HEK293 (cell line): Measurements from ENCODE around the gene TGFBRAP1.

Experiments used
- CTCF ChIA-PET: fragments of 350-600 bp; formaldehyde crosslinking; extraction: SDS; loops from one replicate; lab custom pipeline; 2021; ENCODE audit warnings: antibody characterized with exemption; lab: Yijun Ruan, JAX
- POLR2A ChIA-PET: fragments of 300-600 bp; formaldehyde crosslinking; extraction: SDS; loops from one replicate; lab custom pipeline; 2020; ENCODE audit warnings: antibody characterized with exemption, inconsistent platforms; lab: Yijun Ruan, JAX
- H3K27ac ChIP-seq: fragments of 200-500 bp; sonication (Bioruptor generic); 2 replicates; pipeline ENCODE4 v1.5.1; 2014; ENCODE audit warnings: low read depth, low read length, control low read depth, inconsistent platforms; ENCODE audit errors: extremely low read depth
- H3K36me3 ChIP-seq, 2 experiments: fragments of 200-500 bp in 1 of 2; sonication (Bioruptor generic) in 1 of 2; 1 replicate in 1 of 2; 2 replicates in 1 of 2; pipeline ENCODE4 v1.5.1; 2014 to 2017; ENCODE audit warnings: inconsistent platforms in 2 of 2, low read length in 2 of 2; ENCODE audit not compliant: control insufficient read depth in 2 of 2, insufficient read depth in 1 of 2
- H3K4me1 ChIP-seq: fragments of 200-500 bp; sonication (Bioruptor generic); 2 replicates; pipeline ENCODE4 v1.5.1; 2014; ENCODE audit warnings: mild to moderate bottlenecking, low read length, inconsistent platforms; ENCODE audit not compliant: control insufficient read depth, insufficient read depth
- H3K4me3 ChIP-seq: 2 replicates; pipeline ENCODE4 v1.5.1; 2011; ENCODE audit warnings: low read depth, mild to moderate bottlenecking, control low read depth, low read length, moderate library complexity
- H3K9me3 ChIP-seq: fragments of 200-500 bp; sonication (Bioruptor generic); 2 replicates; pipeline ENCODE4 v1.5.1; 2014; ENCODE audit warnings: low read depth, low read length, inconsistent platforms; ENCODE audit not compliant: control insufficient read depth, insufficient read depth
- SCRT1 ChIP-seq: fragments of 450-650 bp; formaldehyde crosslinking; IDR thresholded peaks from 2 replicates; pipeline ENCODE4 v1.5.1; 2016; ENCODE audit warnings: missing biosample characterization, missing genetic modification characterization, borderline replicate concordance
- TRIM28 ChIP-seq: IDR thresholded peaks from 2 replicates; pipeline ENCODE4 v1.6.1; 2011; ENCODE audit warnings: low read length, control low read depth, borderline replicate concordance
- ZBTB8A ChIP-seq: fragments of 450-650 bp; formaldehyde crosslinking; IDR thresholded peaks from 2 replicates; pipeline ENCODE4 v1.5.1; 2016; ENCODE audit warnings: missing biosample characterization, missing genetic modification characterization
- ZFHX2 ChIP-seq: fragments of 450-650 bp; formaldehyde crosslinking; conservative IDR thresholded peaks from 2 replicates; pipeline ENCODE4 v1.5.1; 2016; ENCODE audit warnings: missing biosample characterization, missing genetic modification characterization
- ZNF19 ChIP-seq: fragments of 450-650 bp; formaldehyde crosslinking; IDR thresholded peaks from 2 replicates; pipeline ENCODE4; 2016; ENCODE audit warnings: missing biosample characterization, missing genetic modification characterization, low read depth
- ZNF324 ChIP-seq: fragments of 450-650 bp; formaldehyde crosslinking; IDR thresholded peaks from 2 replicates; pipeline ENCODE4 v1.5.1; 2016; ENCODE audit warnings: missing biosample characterization, missing genetic modification characterization
- ZNF354C ChIP-seq: fragments of 450-650 bp; formaldehyde crosslinking; IDR thresholded peaks from 2 replicates; pipeline ENCODE4 v1.5.1; 2016; ENCODE audit warnings: missing biosample characterization, missing genetic modification characterization, low read depth, borderline replicate concordance
- ZNF510 ChIP-seq: fragments of 450-650 bp; formaldehyde crosslinking; IDR thresholded peaks from 2 replicates; pipeline ENCODE4 v1.5.1; 2018; ENCODE audit warnings: mild to moderate bottlenecking, missing genetic modification characterization, missing biosample characterization; ENCODE audit not compliant: insufficient replicate concordance
- ZNF558 ChIP-seq: fragments of 450-650 bp; formaldehyde crosslinking; IDR thresholded peaks from 2 replicates; pipeline ENCODE4 v1.5.1; 2016; ENCODE audit warnings: missing biosample characterization, missing genetic modification characterization
- ZNF596 ChIP-seq: fragments of 450-650 bp; IDR thresholded peaks from 2 replicates; pipeline ENCODE4 v1.5.0; 2018; ENCODE audit warnings: missing biosample characterization, mild to moderate bottlenecking, missing genetic modification characterization, moderate library complexity
- ZNF654 ChIP-seq: fragments of 450-650 bp; formaldehyde crosslinking; IDR thresholded peaks from 2 replicates; pipeline ENCODE4 v1.5.1; 2016; ENCODE audit warnings: low read depth, missing biosample characterization, missing genetic modification characterization
- TF ChIP-seq, protein P1 (sequence below): IDR thresholded peaks from 2 replicates; pipeline ENCODE4 v1.6.1; 2011; ENCODE audit warnings: mild to moderate bottlenecking, low read depth, low read length, borderline replicate concordance
- TF ChIP-seq, protein P2 (sequence below): fragments of 450-650 bp; formaldehyde crosslinking; IDR thresholded peaks from 2 replicates; pipeline ENCODE4 v1.5.1; 2016; ENCODE audit warnings: missing biosample characterization, missing genetic modification characterization
- TF ChIP-seq, protein P3 (sequence below): fragments of 450-650 bp; formaldehyde crosslinking; IDR thresholded peaks from 2 replicates; pipeline ENCODE4 v1.5.1; 2016; ENCODE audit warnings: missing biosample characterization, missing genetic modification characterization
- TF ChIP-seq, protein P4 (sequence below): sonication (generic); formaldehyde crosslinking; IDR thresholded peaks from 2 replicates; pipeline ENCODE4 v1.8.1; 2022; ENCODE audit warnings: mild to moderate bottlenecking, moderate library complexity, missing genetic modification reagents
- TF ChIP-seq, protein P5 (sequence below): fragments of 450-650 bp; formaldehyde crosslinking; IDR thresholded peaks from 2 replicates; pipeline ENCODE4 v1.5.1; 2017; ENCODE audit warnings: missing biosample characterization, missing genetic modification characterization
- TF ChIP-seq, protein P6 (sequence below): fragments of 450-650 bp; formaldehyde crosslinking; IDR thresholded peaks from 2 replicates; pipeline ENCODE4 v1.5.1; 2016; ENCODE audit warnings: missing biosample characterization, missing genetic modification characterization

Gene TGFBRAP1

DNA sequence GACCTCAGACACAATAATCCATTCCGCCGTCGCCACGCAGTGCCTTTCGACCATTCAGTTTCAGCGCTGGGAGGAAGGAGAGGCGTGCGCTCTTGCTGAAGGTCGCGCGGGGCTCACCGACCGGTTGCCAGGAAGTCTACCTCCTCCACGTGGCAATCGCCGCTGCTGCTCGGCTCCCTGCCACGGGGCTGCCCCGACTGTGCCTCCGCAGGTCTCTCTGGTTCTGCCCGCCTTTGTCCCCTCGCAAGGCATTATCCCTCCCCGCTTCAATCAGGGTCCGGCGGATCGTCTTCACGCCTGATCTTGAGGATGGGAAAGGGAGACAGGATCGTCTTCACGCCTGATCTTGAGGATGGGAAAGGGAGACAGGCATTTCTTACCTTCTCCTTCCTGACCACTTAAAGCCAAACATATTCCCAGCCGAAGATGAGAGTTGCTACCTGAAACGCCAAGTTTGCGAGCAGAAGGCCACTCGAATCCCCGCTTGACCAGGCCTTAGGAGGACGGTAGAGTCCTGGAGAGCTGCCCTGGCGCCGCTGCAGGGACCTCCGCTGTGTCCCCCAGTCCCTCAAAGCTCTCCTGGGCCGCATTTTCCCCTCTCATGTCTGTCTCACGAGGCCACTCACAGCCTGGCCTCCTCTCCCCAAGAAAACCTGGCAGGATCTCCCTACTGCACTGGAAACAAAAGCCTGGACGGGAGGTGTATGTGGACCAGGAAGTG lies 92.3 kb downstream of the TGFBRAP1 start:
- TF ChIP-seq, protein P1, sequence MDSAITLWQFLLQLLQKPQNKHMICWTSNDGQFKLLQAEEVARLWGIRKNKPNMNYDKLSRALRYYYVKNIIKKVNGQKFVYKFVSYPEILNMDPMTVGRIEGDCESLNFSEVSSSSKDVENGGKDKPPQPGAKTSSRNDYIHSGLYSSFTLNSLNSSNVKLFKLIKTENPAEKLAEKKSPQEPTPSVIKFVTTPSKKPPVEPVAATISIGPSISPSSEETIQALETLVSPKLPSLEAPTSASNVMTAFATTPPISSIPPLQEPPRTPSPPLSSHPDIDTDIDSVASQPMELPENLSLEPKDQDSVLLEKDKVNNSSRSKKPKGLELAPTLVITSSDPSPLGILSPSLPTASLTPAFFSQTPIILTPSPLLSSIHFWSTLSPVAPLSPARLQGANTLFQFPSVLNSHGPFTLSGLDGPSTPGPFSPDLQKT = no peak
- TF ChIP-seq, protein P2, sequence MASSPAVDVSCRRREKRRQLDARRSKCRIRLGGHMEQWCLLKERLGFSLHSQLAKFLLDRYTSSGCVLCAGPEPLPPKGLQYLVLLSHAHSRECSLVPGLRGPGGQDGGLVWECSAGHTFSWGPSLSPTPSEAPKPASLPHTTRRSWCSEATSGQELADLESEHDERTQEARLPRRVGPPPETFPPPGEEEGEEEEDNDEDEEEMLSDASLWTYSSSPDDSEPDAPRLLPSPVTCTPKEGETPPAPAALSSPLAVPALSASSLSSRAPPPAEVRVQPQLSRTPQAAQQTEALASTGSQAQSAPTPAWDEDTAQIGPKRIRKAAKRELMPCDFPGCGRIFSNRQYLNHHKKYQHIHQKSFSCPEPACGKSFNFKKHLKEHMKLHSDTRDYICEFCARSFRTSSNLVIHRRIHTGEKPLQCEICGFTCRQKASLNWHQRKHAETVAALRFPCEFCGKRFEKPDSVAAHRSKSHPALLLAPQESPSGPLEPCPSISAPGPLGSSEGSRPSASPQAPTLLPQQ (tag by site-specific recombination) = no peak
- TF ChIP-seq ZNF324 (tag by site-specific recombination) (no peak), ZNF19 (tag by site-specific recombination) (no peak), SCRT1 (tag by site-specific recombination) (no peak)
- TF ChIP-seq, protein P3, sequence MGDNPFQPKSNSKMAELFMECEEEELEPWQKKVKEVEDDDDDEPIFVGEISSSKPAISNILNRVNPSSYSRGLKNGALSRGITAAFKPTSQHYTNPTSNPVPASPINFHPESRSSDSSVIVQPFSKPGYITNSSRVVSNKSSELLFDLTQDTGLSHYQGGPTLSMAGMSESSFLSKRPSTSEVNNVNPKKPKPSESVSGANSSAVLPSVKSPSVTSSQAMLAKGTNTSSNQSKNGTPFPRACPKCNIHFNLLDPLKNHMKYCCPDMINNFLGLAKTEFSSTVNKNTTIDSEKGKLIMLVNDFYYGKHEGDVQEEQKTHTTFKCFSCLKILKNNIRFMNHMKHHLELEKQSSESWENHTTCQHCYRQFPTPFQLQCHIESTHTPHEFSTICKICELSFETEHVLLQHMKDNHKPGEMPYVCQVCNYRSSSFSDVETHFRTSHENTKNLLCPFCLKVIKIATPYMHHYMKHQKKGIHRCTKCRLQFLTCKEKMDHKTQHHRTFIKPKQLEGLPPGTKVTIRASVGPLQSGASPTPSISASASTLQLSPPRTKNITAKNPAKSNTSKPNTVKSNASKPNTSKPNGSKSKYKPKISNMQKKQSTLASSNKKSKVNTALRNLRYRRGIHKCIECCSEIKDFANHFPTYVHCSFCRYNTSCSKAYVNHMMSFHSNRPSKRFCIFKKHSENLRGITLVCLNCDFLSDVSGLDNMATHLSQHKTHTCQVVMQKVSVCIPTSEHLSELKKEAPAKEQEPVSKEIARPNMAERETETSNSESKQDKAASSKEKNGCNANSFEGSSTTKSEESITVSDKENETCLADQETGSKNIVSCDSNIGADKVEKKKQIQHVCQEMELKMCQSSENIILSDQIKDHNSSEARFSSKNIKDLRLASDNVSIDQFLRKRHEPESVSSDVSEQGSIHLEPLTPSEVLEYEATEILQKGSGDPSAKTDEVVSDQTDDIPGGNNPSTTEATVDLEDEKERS = no peak
- TF ChIP-seq, protein P4, sequence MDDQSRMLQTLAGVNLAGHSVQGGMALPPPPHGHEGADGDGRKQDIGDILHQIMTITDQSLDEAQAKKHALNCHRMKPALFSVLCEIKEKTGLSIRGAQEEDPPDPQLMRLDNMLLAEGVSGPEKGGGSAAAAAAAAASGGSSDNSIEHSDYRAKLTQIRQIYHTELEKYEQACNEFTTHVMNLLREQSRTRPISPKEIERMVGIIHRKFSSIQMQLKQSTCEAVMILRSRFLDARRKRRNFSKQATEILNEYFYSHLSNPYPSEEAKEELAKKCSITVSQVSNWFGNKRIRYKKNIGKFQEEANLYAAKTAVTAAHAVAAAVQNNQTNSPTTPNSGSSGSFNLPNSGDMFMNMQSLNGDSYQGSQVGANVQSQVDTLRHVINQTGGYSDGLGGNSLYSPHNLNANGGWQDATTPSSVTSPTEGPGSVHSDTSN (CRISPR knock-in tag) = no peak
- TF ChIP-seq, all 188 proteins: peak for 0
- no peaks in the 10 kb centered on the region for H3K4me1 ChIP-seq
- no peaks in the 10 kb centered on the region for H3K9me3 ChIP-seq
- no peak overlapping the region for H3K4me3 ChIP-seq
- no peak overlapping the region for H3K27ac ChIP-seq
- H3K36me3 ChIP-seq = no peaks in the 10 kb centered on the region
- ChIA-PET POLR2A (no interaction called here), CTCF (interaction anchor here (0.5 to 15.0 kb wide), 20 partner anchors 8 to 1000 kb away, joined by 3 to 343 read pairs (median 4); no protein-coding TSS in a partner anchor)

DNA sequence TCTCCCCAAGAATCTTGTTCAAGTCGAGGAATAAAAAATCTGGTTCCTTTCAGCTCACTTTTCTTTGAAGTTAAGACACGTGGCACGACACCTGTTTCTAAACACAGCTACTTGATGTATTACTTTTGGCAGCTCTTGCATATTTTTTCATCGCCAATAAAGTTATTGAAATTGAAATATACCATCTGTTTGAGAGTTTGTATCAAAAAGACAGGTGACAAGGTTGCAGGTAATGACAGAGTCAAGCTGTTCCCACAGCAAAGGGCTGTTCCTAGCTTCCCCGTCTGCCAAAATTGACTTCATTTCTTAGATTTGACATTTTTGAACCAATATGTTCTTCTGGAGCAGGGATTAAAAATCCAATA lies 93.5 kb downstream of the TGFBRAP1 start:
- ChIA-PET POLR2A (interaction anchor here (0.6 kb wide), 1 partner anchor 533 kb away, joined by 5 read pairs; no protein-coding TSS in a partner anchor), CTCF (interaction anchor here (0.6 to 15.0 kb wide), 32 partner anchors 9 to 1311 kb away, joined by 3 to 343 read pairs (median 3); partner anchors contain the start of gene TGFBRAP1)
- Histone ChIP-seq H3K36me3 (no peaks in the 10 kb centered on the region), H3K27ac (no peak overlapping the region), H3K9me3 (no peaks in the 10 kb centered on the region), H3K4me1 (no peaks in the 10 kb centered on the region), H3K4me3 (no peak overlapping the region)
- TF ChIP-seq ZNF354C (tag by site-specific recombination) = no peak
- no peak for TF ChIP-seq ZNF596 (tag by site-specific recombination)
- TF ChIP-seq ZBTB8A = no peak

DNA sequence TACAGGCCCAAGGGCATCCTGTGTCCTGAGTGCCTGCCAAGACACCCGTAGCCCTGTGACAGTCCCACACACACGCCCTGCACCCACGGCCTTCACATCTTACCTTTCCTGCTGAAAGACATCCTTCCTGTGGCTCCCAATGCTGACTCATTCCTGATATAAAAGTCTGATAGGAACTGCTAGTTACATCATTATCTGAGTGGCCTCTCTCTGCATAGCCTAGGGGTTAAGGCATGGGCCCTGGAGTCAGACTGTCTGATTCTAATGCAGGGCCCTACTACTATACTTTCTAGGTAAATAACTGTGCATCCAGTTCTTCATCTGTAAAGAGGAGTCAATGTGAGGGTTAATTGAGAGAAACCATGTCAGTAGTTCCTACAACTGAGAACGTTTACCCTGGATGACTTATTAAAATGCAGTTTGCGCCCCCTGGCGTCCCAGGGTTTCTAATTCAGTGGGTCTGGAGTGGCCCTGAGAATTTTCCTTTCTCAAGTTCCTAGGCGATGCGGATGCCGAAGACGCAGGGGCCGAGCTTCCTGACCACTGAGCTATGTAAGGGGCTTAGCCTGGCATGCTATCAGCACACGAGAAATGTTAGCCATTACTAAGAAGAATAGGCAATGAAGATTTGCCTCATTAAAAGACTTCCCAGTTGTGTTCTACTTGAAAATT lies 94.0 kb downstream of the TGFBRAP1 start:
- ChIA-PET CTCF (interaction anchor here (0.5 to 15.0 kb wide), 35 partner anchors 8 to 1310 kb away, joined by 3 to 343 read pairs (median 3); partner anchors contain the start of gene TGFBRAP1), POLR2A (no interaction called here)
- TF ChIP-seq, protein P5, sequence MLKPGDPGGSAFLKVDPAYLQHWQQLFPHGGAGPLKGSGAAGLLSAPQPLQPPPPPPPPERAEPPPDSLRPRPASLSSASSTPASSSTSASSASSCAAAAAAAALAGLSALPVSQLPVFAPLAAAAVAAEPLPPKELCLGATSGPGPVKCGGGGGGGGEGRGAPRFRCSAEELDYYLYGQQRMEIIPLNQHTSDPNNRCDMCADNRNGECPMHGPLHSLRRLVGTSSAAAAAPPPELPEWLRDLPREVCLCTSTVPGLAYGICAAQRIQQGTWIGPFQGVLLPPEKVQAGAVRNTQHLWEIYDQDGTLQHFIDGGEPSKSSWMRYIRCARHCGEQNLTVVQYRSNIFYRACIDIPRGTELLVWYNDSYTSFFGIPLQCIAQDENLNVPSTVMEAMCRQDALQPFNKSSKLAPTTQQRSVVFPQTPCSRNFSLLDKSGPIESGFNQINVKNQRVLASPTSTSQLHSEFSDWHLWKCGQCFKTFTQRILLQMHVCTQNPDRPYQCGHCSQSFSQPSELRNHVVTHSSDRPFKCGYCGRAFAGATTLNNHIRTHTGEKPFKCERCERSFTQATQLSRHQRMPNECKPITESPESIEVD (tag by site-specific recombination) = no peak
- TF ChIP-seq, protein P6, sequence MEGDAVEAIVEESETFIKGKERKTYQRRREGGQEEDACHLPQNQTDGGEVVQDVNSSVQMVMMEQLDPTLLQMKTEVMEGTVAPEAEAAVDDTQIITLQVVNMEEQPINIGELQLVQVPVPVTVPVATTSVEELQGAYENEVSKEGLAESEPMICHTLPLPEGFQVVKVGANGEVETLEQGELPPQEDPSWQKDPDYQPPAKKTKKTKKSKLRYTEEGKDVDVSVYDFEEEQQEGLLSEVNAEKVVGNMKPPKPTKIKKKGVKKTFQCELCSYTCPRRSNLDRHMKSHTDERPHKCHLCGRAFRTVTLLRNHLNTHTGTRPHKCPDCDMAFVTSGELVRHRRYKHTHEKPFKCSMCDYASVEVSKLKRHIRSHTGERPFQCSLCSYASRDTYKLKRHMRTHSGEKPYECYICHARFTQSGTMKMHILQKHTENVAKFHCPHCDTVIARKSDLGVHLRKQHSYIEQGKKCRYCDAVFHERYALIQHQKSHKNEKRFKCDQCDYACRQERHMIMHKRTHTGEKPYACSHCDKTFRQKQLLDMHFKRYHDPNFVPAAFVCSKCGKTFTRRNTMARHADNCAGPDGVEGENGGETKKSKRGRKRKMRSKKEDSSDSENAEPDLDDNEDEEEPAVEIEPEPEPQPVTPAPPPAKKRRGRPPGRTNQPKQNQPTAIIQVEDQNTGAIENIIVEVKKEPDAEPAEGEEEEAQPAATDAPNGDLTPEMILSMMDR (tag by site-specific recombination) = 0 out of 2 replicates have a peak, but pooled peaks have one; percentile 36
- TF ChIP-seq ZFHX2 (tag by site-specific recombination) (0 out of 2 replicates have a peak, but pooled peaks have one; percentile 24), SCRT1 (tag by site-specific recombination) (no peak), ZNF558 (tag by site-specific recombination) (0 out of 2 replicates have a peak, but pooled peaks have one; percentile 32), TRIM28 (peak; percentile 66), ZNF654 (peak; percentile 54), ZNF510 (tag by site-specific recombination) (peak; percentile 24)

More for the DNA sequence above, 94.0 kb downstream of the TGFBRAP1 start:
- Histone ChIP-seq H3K9me3 (no peaks in the 10 kb centered on the region), H3K4me3 (no peak overlapping the region), H3K27ac (no peak overlapping the region), H3K36me3 (no peaks in the 10 kb centered on the region), H3K4me1 (no peaks in the 10 kb centered on the region)
